D341Med (cell line): Measurements from ENCODE around the gene PWWP3B.
"Not testable (repeated sequence)": the region's sequence is repeated elsewhere in the genome, so short reads cannot be mapped to it uniquely, and the experiment has no call there.

Experiments used
- DNase-seq: peaks from one replicate; pipeline ENCODE4 v3.0.0; 2012; ENCODE audit warnings: low spot score

PWWP3B gene

GRCh38 chrX:106168107-106168506 is at the start of gene PWWP3B:
Gene PWWP3B, plus strand, starts transcription at chrX:106168305. Its CDS starts 37,128 bp downstream, at chrX:106205433.
- no peak for DNase-seq

- DNase-seq = no peak
Observed at GRCh38 chrX:106139048-106139447, 29.1 kb upstream of the PWWP3B start.

- DNase-seq = no peak
Observed at GRCh38 chrX:106144755-106145639, 23.1 kb upstream of the PWWP3B start.

GRCh38 chrX:106150701-106151100 is 17.4 kb upstream of the PWWP3B start:
- DNase-seq = no peak

- no peak for DNase-seq
Observed at GRCh38 chrX:106159861-106160282, 8.2 kb upstream of the PWWP3B start.

- no peak for DNase-seq
Observed at GRCh38 chrX:106170318-106170717, 2.2 kb downstream of the PWWP3B start.

- no peak for DNase-seq
Observed at GRCh38 chrX:106171293-106171820, 3.3 kb downstream of the PWWP3B start.

GRCh38 chrX:106177106-106177981 is 9.2 kb downstream of the PWWP3B start:
- no peak for DNase-seq

GRCh38 chrX:106177982-106178321 is 9.8 kb downstream of the PWWP3B start:
- no peak for DNase-seq

GRCh38 chrX:106178826-106179225 is 10.7 kb downstream of the PWWP3B start:
- DNase-seq = no peak

- DNase-seq = not testable (repeated sequence)
Observed at GRCh38 chrX:106183685-106184084, 15.6 kb downstream of the PWWP3B start.

- no peak for DNase-seq
Observed at GRCh38 chrX:106201502-106202178, 33.5 kb downstream of the PWWP3B start.

GRCh38 chrX:106203315-106203714 is 35.2 kb downstream of the PWWP3B start:
- DNase-seq = no peak

- DNase-seq = no peak
Observed at GRCh38 chrX:106208154-106208553, 40.0 kb downstream of the PWWP3B start.
